GM21360 (cell line): Measurements from ENCODE around the gene CHRNA1.

Source experiments
- ATAC-seq: cut with Tn5 transposase; IDR thresholded peaks from one replicate; pipeline ENCODE4 v1.9.1; 2021; ENCODE audit warnings: mild to moderate bottlenecking, moderate library complexity; ENCODE audit not compliant: unreplicated experiment

CHRNA1 gene

DNA sequence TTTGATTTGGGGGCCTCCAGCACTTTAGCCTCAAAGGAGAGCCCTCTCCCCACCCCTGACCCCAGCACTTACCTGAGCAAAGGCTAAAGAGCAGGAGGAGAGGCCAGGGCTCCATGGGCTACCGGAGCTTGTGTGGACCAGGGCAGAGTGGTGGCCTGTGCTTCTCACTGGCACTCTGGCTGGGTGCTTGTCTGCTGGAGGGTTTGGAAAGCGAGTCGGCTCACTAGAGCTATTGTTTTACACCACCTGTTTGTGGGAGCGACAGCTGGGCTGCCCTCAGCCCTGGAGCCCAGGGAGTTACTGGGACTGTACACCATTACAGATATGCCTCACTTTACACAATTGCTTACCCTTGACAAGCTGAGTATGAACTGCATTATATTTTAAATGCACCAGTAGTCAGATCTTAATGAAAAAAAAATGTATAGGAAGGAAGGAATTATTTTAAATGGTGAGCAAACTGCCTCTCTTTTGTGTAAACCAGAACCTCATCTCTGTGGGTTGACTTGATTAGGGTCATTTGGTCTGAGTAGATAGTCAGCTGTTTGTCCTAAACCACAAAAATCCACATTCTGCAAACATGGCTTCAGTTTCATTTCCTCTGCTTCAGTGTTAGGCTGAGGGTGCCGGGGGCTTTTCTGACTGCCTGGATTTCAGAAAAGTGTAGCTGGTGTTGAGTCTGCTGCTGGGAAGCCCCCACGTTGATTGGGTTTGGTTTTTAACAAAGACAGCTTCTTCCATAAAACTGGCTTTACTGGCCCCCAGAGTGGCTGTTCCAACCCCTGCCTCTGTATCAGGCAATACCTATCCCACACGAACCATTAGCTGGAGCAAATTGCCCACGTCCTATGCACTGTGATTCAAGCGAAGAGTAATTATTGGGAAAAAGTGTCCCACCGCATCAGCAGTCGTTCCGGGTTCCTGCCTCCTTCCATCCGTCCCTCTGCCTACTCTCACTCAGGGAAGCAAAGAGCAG is at the start of gene CHRNA1:
Gene CHRNA1, minus strand, starts transcription at position 193 of the 976 bp plus-strand sequence. Its CDS starts 78 bp downstream, at position 115.
- ATAC-seq = no peak

DNA sequence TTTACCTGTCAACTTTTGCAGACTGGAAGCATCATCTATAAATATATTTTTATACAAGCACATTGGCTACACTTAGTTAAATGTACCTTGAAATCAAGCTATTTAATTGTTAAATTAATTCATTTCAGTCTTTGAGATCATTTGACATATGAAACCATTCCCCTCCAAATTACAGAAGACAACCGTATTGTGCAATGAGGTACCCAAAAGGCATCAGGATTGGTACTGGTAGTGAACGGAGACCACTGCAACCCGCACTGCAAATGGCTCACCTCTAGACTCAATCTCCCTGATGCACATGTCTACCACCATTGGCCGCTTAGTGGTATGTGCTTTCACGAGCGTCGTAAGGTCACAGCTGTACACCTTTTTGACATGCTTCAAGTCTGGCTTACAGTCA is 47.8 kb upstream of the CHRNA1 start:
- no peak for ATAC-seq

DNA sequence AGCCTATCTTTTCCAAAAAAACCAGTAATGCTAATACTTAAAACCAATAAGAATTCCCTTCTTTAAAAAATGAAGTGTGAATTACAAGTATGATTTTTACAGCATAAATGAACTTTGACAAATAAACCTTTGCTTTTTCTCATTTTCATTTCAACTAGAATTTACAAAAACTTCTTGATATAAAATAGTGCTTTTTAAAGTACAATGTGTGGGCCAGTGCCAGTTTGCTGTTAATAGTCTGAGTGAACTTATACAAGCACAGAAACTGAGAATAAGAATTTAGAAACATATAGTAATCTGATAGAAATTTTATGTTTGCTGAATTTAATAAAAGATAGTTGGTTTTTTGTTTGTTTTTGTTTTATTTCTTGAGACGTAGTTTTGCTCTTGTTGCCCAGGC is 43.7 kb upstream of the CHRNA1 start:
- ATAC-seq = no peak

DNA sequence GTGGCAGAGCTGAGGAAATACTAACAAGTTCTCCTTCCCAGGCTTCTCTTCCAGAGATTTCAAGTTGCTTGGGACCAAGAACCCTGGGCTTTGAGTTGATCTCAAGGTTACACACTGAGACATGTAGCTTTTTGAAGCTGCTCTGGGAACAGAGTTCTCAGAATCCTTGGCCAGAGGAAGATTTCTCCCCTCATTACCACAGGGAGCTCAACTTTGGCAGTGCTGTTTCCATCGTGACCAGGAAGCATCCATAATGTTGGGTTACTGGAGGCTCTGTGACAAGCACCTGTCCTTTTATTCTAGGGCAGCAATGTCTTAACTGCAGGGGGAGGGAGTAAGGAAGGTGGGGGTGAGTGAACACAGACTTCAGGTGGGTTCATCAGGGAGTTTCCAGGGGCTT is 41.5 kb upstream of the CHRNA1 start:
- ATAC-seq = no peak

DNA sequence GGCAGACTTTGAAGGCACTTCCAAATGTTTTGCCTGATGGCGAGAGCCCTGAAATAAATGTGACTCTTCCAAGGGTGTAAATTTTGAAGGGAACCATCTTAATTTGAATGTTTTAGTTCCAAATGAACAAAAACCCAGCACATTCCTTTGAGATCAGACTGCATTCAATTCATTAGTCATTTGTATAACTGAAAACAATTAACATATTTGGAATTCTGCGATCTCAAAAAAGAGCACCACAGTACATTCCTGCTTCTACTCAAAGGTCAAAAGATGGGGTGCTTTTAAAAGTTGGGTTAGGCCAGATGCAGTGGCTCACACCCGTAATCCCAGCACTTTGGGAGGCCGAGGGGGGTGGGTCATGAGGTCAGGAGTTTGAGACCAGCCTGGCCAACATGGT is 38.2 kb upstream of the CHRNA1 start:
- no peak for ATAC-seq

DNA sequence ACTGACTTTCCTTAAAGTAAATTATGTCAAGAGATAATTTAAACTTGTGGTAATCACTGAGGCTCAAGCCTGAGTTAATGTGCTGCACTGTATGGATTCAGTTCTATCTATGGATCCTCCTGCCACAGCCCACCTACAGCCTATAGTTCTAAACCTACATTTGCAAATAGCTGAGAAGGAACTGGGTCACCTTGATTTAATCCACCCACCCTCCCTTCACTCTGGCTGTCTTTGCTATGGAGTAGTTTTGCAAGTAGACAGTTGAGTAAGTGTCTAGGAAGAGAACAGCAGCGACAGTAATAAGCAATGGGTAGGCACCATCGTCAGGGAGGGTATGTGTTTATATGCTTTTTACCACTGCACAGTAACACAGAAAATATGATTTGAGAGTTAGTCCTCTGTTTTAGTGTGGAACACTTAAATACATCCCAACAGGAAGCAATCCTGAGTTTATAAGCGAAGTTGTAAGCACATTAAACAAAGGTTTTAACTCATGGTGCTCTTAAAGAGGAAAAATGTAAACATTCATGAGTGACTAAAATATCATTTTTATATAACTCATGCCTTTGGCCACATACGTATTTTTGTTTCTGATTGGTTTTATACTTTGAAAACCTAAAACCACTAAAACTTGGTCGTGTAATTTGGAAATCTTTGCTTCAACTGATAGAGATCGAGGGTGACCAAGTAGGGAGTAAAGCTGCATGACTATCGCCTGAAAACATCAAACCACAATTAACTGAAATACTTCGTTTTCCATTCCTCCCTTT is 36.3 kb upstream of the CHRNA1 start:
- ATAC-seq = no peak

DNA sequence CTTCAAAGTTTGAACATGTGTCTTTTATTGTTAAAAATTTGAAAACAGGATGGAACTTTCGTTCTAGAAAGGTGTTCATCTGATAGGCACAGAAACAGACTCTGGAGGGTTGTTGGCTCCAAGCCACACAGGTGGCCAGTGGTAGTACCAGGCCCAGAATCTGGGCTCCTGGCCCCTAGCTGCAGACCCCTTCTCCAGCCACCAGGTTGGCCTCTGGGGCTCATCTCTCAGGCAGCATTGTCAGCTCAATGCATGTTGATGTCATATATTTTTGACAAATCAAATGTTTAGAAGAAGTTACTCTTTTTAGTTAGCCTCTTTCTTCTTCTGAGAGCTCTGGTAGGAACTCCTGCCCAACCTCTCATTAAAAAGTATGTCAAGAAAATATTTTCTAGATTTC is 34.5 kb upstream of the CHRNA1 start:
- ATAC-seq = no peak

DNA sequence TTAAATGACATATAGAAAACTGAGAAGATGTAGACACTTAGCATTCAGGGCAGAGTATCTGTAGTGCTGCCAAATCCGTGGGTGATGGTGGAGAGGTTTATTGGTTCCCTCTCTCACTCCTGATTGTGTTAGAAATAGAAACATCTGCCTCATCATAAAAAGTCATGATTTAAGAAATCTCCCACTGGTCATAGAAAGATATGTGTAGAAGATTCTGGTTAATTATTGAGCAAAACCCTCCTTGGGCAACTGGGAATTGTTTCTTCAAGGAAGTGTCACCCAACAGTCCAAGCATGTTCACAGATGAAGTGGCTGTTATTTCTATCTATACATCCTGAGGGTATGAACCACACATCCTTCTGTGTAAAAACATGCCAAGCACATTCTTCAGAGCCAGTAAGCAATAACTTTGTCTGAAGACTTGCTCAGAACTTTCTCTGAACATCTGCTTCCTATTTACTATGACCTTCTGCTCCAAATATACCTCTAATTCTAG is 33.6 kb upstream of the CHRNA1 start:
- no peak for ATAC-seq

DNA sequence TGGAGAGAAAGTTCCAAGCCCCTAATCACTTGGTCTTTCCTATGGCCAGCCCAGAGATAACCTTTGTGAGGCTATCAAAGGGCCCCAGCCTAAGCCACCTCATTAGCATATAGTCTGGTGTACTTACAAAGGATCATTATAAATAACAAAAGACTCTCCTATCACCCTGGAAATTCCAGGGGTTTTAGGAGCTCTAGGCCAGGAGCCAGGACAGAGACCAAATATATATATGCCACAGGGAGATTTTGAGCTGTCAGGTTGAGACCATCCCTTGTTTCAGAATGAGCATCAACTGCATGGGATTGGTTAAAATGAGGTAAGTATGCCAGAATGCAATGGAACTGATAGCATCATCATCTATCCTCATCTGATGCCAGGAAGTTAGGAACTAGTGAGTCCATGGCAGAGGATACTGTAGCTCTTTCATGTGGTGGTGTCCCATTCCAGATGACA is 32.1 kb upstream of the CHRNA1 start:
- ATAC-seq = no peak

DNA sequence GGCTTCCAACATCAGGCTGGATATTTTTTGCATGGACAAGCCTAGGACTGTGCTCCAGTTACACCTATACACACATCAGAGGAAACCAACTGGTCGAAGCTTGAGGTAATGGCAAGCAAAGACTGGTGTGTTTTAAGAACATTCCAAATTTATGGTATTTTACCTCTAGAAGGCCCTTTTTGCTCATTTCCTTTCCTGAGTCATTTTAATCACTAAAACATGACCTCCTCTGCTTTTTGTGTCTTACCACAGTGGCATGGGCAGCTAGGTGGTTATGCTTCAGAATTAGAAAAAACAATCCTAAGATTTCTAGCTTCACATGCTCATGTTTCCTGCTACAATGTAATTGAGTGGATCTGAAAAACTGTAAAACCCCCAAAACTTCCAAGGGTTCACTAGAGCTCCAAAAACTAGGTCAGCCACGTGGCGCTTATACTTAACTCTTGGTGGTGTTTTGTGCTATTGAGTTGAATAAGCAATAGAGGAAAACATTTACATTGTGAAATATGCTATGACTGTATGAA is 30.6 kb upstream of the CHRNA1 start:
- ATAC-seq = no peak

DNA sequence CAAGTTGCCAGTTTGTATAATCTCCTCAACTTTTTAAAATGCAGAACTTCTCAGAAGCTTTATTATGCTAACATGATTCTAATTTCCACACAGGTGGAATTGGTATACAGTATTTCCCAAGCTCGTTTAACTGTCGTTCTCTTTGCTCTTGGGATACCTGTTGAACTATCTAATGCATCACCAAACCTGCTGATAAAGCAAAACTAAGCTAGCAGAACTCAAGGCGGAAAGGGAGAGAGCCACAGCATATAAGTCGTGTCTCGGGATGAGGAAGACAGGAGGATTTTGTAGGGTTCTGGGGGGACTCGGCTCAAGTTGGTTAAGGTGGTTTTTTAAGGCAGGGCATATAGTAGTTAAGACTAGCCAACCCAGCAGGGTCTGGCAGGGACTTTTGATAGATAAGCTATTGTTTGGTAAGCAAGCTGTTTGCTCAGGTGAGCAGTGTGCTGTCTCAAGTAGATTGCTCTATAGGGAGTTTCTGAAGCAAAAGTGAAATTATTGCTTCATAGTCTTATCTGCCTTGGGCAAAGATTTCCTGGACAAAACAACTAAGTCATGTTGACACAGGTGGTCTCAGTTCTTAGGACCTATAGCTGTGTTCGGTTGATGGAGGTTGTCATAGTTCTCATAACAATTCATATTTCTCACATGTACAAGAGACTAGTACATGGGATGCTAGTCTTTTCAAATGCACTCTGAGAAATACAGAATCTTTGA is 28.2 kb upstream of the CHRNA1 start:
- no peak for ATAC-seq

DNA sequence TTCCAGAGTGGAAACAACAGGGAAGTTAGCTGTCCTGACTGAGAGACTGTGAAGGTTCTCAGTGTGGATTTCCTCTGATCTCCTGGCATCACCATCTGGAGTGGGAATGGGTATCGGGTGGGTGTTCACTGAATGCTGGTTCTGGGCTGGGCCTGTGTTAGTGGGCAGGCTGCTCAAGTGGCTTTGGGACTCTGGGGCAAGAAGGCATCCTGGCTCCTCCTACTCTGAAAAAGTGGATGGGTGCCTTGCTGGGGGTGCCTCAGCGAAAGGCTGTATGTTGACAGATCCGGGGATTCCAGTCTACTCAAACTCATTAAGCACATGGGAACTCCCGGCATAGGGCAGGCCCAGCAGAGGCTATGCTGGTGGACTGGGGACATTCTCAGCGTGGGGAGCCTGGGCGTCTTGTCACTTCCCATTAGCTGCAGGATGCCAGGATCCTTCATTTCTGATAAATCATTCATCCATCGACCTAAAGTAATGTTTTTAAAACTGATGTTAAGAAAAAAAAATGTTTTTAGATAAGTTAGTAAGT is 27.5 kb upstream of the CHRNA1 start:
- no peak for ATAC-seq

DNA sequence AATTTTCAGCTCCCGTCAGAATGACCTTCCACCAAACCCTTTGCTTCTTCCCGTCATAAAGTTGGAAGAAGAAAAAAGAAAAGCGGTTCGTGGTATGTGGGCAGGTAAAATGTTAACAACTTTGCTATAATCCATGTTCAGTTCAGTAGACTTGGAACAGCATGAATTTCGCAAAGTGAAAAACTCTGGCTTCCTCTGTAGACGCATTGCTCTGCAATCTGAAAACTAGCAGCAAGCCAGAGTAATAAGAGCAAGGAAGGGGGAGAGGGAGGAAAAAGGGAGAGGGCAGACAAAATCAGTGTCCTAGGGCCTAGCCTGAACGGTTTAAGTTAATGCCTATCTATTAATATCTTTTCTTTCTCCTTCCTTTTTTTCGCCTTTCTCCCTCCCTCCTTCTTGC is 26.7 kb upstream of the CHRNA1 start:
- no peak for ATAC-seq

DNA sequence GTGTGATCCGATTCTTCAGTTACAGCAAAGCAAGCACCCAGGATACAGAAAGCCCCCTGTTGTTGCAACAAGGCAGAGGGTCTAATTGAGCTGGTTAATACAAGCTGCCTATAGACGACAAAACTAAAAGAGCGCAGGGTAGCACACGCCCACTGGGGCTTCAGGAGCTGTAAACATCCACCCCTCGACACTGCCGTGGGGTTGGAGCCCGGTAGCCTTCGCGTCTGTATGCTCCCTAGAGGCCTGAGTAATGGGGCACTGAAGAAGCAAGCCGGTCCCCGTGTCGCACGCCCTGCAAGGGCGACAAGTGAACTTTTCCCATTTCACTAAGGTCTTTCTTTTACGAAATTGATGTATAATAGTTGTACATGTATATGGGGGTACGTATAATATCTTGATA is 24.7 kb upstream of the CHRNA1 start:
- no peak for ATAC-seq

DNA sequence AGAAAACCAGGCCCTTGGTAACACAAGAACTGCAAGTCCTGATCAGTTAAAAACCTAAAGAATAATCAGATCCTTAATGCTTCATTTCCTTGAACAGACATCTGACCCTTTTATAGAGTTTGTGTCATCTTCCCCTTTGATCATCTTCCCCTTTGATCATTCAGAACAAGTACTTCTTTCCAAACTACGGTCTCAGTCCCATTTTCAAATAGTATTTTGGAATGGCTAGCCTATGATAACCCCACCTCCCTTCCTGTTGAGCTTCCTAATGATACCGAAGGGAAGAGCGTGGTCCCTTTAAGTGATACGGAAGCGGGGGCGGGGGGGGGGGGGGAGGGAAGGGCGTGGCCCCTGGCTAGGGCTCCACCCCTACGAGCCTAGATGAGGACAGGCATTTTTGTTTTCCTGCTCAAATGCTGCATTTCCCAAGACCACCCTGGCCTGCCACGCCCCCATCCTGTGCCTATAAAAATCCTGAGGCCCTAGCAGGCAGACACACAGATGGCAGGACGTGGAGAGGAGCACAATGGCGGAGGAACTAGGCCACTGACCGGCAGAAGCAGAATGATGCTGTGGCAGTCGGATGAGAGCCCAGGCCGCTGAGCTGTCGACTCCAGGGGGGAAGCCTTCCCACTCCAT is 24.1 kb upstream of the CHRNA1 start:
- no peak for ATAC-seq

DNA sequence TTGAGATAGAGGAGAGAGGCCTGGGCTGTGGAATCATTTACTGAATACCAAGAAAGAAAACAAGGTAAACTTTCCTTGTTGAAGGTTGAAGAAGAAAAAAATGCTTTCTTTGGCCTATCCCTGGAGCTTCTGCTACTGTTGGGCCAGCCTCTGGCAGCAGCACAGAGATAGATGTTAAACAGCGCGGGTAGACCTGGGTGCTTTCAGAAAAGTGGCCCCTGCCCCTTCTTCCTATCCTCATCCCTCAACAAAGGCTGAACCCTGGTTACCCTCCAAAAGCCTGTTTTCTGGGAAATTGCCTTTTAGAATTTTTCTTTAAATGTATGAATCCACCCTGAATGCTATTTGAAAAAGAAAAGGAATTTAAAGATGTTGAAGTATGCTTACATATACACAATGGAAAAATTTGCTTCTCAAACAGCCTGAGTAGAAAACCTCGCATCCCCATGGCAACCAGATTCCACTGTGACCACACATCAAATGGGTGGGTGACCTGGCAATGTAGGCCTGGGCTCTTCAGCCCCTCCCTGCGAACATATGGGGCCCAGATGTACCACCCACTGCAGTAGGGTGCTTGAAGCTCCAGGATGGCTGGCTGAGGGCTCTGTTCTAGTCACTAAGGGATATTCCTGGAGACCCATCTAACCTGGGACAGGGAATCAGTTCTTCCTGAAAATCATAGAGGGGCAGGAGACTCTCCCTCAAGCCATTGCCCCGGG is 23.4 kb upstream of the CHRNA1 start:
- no peak for ATAC-seq

DNA sequence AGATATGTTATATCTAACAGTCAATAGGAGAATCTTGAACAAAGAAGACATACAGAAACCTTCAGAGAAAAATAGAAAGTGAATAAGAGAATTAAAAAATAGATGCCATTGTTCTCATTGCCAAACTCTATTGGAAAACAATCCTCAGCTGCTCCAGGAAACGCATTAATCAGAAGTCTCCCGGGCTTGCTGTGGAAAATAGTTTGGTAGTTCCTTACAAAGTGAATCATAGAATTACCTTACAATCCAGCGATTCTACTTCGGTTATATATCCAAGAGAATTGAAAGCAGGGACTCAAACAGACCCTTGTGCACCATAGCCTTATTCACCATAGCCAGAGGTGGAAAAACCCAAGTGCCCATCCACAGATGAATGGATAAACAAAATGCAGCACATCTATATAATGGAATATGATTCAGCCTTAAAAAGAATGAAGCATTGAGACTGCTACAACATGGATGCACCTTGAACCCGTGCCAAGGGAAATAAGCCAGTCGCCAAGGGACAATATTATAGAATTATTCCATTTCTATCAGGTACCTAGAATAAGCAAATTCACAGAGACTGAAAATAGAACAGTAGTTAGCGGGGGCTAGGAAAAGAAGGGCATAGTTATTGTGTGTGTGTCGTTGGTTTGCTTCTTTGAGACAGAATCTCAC is 21.9 kb upstream of the CHRNA1 start:
- ATAC-seq = no peak

DNA sequence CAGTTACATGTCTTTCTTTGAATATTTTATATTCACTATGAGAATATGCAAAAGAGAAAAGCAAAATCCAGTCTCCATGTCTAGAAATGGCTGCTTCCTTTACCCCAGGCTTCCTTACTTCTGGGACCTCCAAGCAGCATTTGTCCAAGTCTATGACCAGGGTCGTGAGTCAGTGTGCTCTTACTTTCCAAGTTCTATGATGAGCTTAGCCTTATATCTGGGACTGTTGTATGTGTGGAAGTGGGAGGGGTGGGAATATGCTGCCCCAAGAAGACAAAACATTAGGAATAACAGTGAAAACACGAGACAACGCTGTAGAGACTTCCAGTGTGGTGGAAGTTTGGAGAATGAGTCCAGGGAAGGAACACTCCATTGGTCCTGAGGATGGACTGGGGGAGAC is 21.2 kb upstream of the CHRNA1 start:
- no peak for ATAC-seq

DNA sequence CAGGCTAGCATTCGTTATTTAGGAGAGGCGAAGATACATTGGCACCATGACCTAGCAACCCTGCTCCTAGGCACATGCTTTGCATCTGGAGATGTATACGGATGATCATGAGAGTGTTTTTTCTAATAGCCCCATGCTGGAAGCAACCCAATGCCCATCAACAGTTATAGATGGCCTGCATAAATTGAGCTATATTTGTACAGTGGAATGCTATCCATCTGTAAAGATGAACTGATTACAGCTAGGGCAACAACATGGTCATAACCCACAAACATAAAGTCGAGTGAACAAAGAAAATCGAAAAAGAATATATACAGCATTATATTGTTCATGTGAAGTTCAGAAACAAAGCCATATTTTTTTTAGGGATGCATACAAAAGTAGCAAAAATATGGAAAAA is 20.6 kb upstream of the CHRNA1 start:
- no peak for ATAC-seq
